Gastrocnemius medialis (tissue), 4 donors: ENCODE measurements around the gene KPNA1. TPM values are rescaled to one million over a fixed set of nuclear protein-coding genes. Genes with fewer than 3 reads are reported as not detected.
A peak's percentile ranks its signal among the peaks of the same experiment; 100 is the strongest.

Experiments
- ATAC-seq, 2 donors: fragments of 150-250 bp; one replicate each; pipeline ENCODE4 v1.9.1; 2016
- DNase-seq, 2 donors: peaks; one replicate each; pipeline ENCODE4 v3.0.0-alpha.2; 2019
- H3K27ac ChIP-seq, 4 donors: fragments of 200-600 bp; sonication (generic); 1 replicate in 1 of 4; 2 replicates in 3 of 4; pipeline ENCODE4 v1.5.1; 2016 to 2018; ENCODE audit warnings: mild to moderate bottlenecking in 2 of 4, moderate library complexity in 1 of 4
- H3K27me3 ChIP-seq, 3 donors: fragments of 200-600 bp; sonication (generic) in 2 of 3; 1 replicate in 1 of 3; 2 replicates in 2 of 3; pipeline versions ENCODE4 v1.5.1 to v1.6.0; 2016 to 2019; ENCODE audit warnings: mild to moderate bottlenecking in 1 of 3, moderate library complexity in 1 of 3
- H3K36me3 ChIP-seq, 2 donors: fragments of 200-600 bp; sonication (generic) in 1 of 2; one replicate each; pipeline ENCODE4 v1.5.1; 2017 to 2018
- H3K4me1 ChIP-seq, 2 donors: fragments of 200-600 bp; sonication (generic) in 1 of 2; one replicate each; pipeline ENCODE4 v1.5.1; 2016 to 2017; ENCODE audit warnings: mild to moderate bottlenecking in 2 of 2
- H3K4me3 ChIP-seq, 4 donors: fragments of 200-600 bp; sonication (generic) in 3 of 4; 1 replicate in 1 of 4; 2 replicates in 3 of 4; pipeline ENCODE4 v1.5.1; 2016 to 2019; ENCODE audit warnings: mild to moderate bottlenecking in 2 of 4
- H3K9me3 ChIP-seq, 3 donors: fragments of 200-600 bp; sonication (generic) in 2 of 3; 1 replicate in 1 of 3; 2 replicates in 2 of 3; pipeline ENCODE4 v1.5.1; 2016 to 2019
- CTCF ChIP-seq, 5 experiments: fragments of 450-650 bp in 3 of 5; fragments of 200-600 bp in 2 of 5; sonication (generic) in 2 of 5; IDR thresholded peaks in 4 of 5; conservative IDR thresholded peaks in 1 of 5; 1 replicate in 4 of 5; 2 replicates in 1 of 5; pipeline ENCODE4 v1.5.1; 2016 to 2019; ENCODE audit warnings: antibody characterized with exemption in 5 of 5, mild to moderate bottlenecking in 3 of 5, moderate library complexity in 3 of 5
- POLR2A ChIP-seq, 2 donors: fragments of 450-650 bp; IDR thresholded peaks; one replicate each; pipeline ENCODE4 v1.6.1; 2017; ENCODE audit warnings: antibody characterized with exemption in 2 of 2, mild to moderate bottlenecking in 2 of 2, moderate library complexity in 2 of 2
- in situ Hi-C, 4 donors: fragments of 200-750 bp; cut with MboI; loops; one replicate each; pipeline versions ENCODE4 v1.15.0 to v1.8.0; 2017; ENCODE audit warnings: low sequenced_read_pairs in 4 of 4
- intact Hi-C: fragments of 100-400 bp; cut with DNase I; formaldehyde crosslinking; loops from one replicate; pipeline ENCODE4 v1.15.1; 2023; ENCODE audit warnings: low total_unique reads
- total RNA-seq, 4 donors: library from RNA; depleted of rRNA; stranded (reverse); fragments of >200 nt; gene quantifications; one replicate each; pipeline versions ENCODE4 v1.1.0 to v1.2.3, GENCODE V29; 2016

KPNA1 gene
- total RNA-seq = 100 to 1,000 TPM; 108 to 119 (median 112) TPM

- Histone ChIP-seq H3K27ac (peak within 1 kb of the TSS; percentile 94 to 99 (median 97)), H3K4me1 (peaks cover 39 to 44% of the 10 kb centered on the region in 2 donors), H3K36me3 (no peaks in the 10 kb centered on the region), H3K4me3 (peak within 1 kb of the TSS; percentile 65 to 94 (median 84)), H3K9me3 (no peaks in the 10 kb centered on the region), H3K27me3 (no peaks in the 10 kb centered on the region)
- DNase-seq (peak; percentile 90 to 93), ATAC-seq (peak; percentile 76 to 84)
- intact Hi-C loops = loop anchor here (1.0 to 5.0 kb wide), 4 partner anchors 50 to 278 kb away; partner anchors contain the start of genes DTX3L, HSPBAP1, MIX23 and PARP9
- in situ Hi-C loops = loop anchor here in 3 of 4 donors (10.0 kb wide), 2 partner anchors 100 to 130 kb away; partner anchors contain the start of genes FAM162A (in 2 of the 3), MIX23 (in 2 of the 3) and WDR5B (in 1 of the 3)
- peak; percentile 99 to 100 for TF ChIP-seq POLR2A (IDR thresholded peaks at IDR 0.05)
- TF ChIP-seq CTCF (IDR thresholded peaks at IDR 0.05 in 4 of 5, conservative IDR thresholded peaks at IDR 0.05 in 1 of 5) = no peak
These were observed at the start of gene KPNA1 for GRCh38 chr3:122514123-122515019. Gene KPNA1, minus strand, starts transcription at chr3:122514939. Its CDS starts 18,374 bp downstream, at chr3:122496565.

GRCh38 chr3:122564155-122564912 lies 49.6 kb upstream of the KPNA1 start, which contains the start of the genes DTX3L and PARP9:
Gene DTX3L, plus strand, starts transcription at chr3:122564338. Its CDS starts 89 bp downstream, at chr3:122564427.
Gene PARP9, minus strand, starts transcription at chr3:122564300. Its CDS starts 4,680 bp downstream, at chr3:122559620.
- Histone ChIP-seq H3K27ac (peak within 1 kb of the TSS; percentile 84 to 98 (median 90)), H3K27me3 (no peaks in the 10 kb centered on the region), H3K4me3 (peak within 1 kb of the TSS; percentile 63 to 99 (median 94)), H3K36me3 (peaks cover 0 to 25% of the 10 kb centered on the region in 2 donors), H3K4me1 (peaks cover 19 to 30% of the 10 kb centered on the region in 2 donors), H3K9me3 (no peaks in the 10 kb centered on the region)
- ATAC-seq (peak; percentile 91 to 94), DNase-seq (peak; percentile 66 to 74)
- in situ Hi-C loops = loop anchor here in 1 of 4 donors (25.0 kb wide), 1 partner anchor 123 kb away; the partner anchor contains the start of gene PARP14
- peak; percentile 45 to 46 for TF ChIP-seq POLR2A (IDR thresholded peaks at IDR 0.05)
- no peak for TF ChIP-seq CTCF (IDR thresholded peaks at IDR 0.05 in 4 of 5, conservative IDR thresholded peaks at IDR 0.05 in 1 of 5)
- intact Hi-C loops = loop anchor here (1.0 to 10.0 kb wide), 4 partner anchors 50 to 172 kb away; partner anchors contain the start of gene KPNA1

GRCh38 chr3:122563717-122564025 lies 48.9 kb upstream of the KPNA1 start:
- Histone ChIP-seq H3K36me3 (peaks cover 0 to 24% of the 10 kb centered on the region in 2 donors), H3K27me3 (no peaks in the 10 kb centered on the region), H3K27ac (peak overlapping the region; percentile 84 to 98 (median 90)), H3K4me3 (peak overlapping the region; percentile 63 to 99 (median 94)), H3K9me3 (no peaks in the 10 kb centered on the region), H3K4me1 (peaks cover 19 to 30% of the 10 kb centered on the region in 2 donors)
- peak in 1 of 2 donors; percentile 25 for ATAC-seq
- intact Hi-C loops (loop anchor here (1.0 to 10.0 kb wide), 4 partner anchors 49 to 171 kb away; partner anchors contain the start of gene KPNA1), in situ Hi-C loops (loop anchor here in 1 of 4 donors (25.0 kb wide), 1 partner anchor 124 kb away; the partner anchor contains the start of gene PARP14)
- TF ChIP-seq POLR2A (IDR thresholded peaks at IDR 0.05) (no peak), CTCF (IDR thresholded peaks at IDR 0.05 in 4 of 5, conservative IDR thresholded peaks at IDR 0.05 in 1 of 5) (no peak)
- no peak for DNase-seq
